SU-DHL-6 (cell line): ENCODE measurements around the gene SLC26A2.

Source experiments
- H2AFZ ChIP-seq: fragments of 200-600 bp; sonication (generic); 2 replicates; pipeline ENCODE4 v1.6.1; 2014; ENCODE audit warnings: low read depth, mild to moderate bottlenecking, moderate library complexity, mixed read lengths, antibody characterized with exemption, low read length; ENCODE audit not compliant: severe bottlenecking
- H3F3A ChIP-seq: fragments of 200-600 bp; shearing (Covaris generic); 2 replicates; pipeline ENCODE4 v1.6.0; 2016; ENCODE audit warnings: antibody characterized with exemption, mild to moderate bottlenecking; ENCODE audit not compliant: insufficient read depth
- H3K27ac ChIP-seq: fragments of 200-600 bp; sonication (generic); 2 replicates; pipeline ENCODE4 v1.5.1; 2016; ENCODE audit warnings: low read depth, mild to moderate bottlenecking, low read length, moderate library complexity, mixed read lengths
- H3K27me3 ChIP-seq: fragments of 200-600 bp; sonication (generic), shearing (Covaris generic); 2 replicates; pipeline ENCODE4 v1.6.0; 2014; ENCODE audit warnings: mild to moderate bottlenecking, low read length
- H3K36me3 ChIP-seq: fragments of 200-600 bp; sonication (generic); 2 replicates; pipeline ENCODE4 v1.6.1; 2014; ENCODE audit warnings: mild to moderate bottlenecking, low read length, mixed read lengths
- H3K4me2 ChIP-seq: fragments of 300-600, 200-600 bp; shearing (Covaris generic), sonication (generic); 2 replicates; pipeline ENCODE4 v1.6.0; 2014; ENCODE audit warnings: low read length, low read depth, mild to moderate bottlenecking; ENCODE audit not compliant: poor library complexity, severe bottlenecking
- H3K4me3 ChIP-seq: fragments of 200-600 bp; sonication (generic); 2 replicates; pipeline ENCODE4 v1.5.1; 2014; ENCODE audit warnings: antibody characterized with exemption, low read length, mild to moderate bottlenecking, mixed read lengths; ENCODE audit not compliant: insufficient read depth, poor library complexity, severe bottlenecking
- H3K79me2 ChIP-seq: fragments of 200-600 bp; sonication (generic); 2 replicates; pipeline ENCODE4 v1.6.1; 2014; ENCODE audit warnings: mild to moderate bottlenecking, low read length, moderate library complexity; ENCODE audit not compliant: insufficient read depth
- H3K9ac ChIP-seq: fragments of 200-600 bp; sonication (generic); 2 replicates; pipeline ENCODE4 v1.7.0; 2014; ENCODE audit warnings: mild to moderate bottlenecking, low read length
- H3K9me2 ChIP-seq: fragments of 200-600 bp; sonication (generic); replicated peaks from 2 replicates; pipeline ENCODE4 v1.6.1; 2014; ENCODE audit warnings: low read length; ENCODE audit not compliant: insufficient read depth
- H3K9me3 ChIP-seq: fragments of 200-600 bp; sonication (generic); 2 replicates; pipeline ENCODE4 v1.6.1; 2014; ENCODE audit warnings: low read length, mixed read lengths; ENCODE audit not compliant: insufficient read depth
- H4K20me1 ChIP-seq: fragments of 200-600 bp; sonication (generic); 2 replicates; pipeline ENCODE4 v1.6.1; 2014; ENCODE audit warnings: low read depth, mild to moderate bottlenecking, antibody characterized with exemption, low read length, moderate library complexity, mixed read lengths
- CTCF ChIP-seq: fragments of 200-600 bp; sonication (generic); IDR thresholded peaks from one replicate; pipeline ENCODE4 v1.5.1; 2017; ENCODE audit warnings: antibody characterized with exemption, mild to moderate bottlenecking, low read length, moderate library complexity; ENCODE audit not compliant: insufficient read depth, poor library complexity, severe bottlenecking
- EZH2phosphoT487 ChIP-seq: fragments of 200-600 bp; sonication (generic), shearing (Covaris generic); conservative IDR thresholded peaks from 2 replicates; pipeline ENCODE4 v1.6.1; 2018; ENCODE audit warnings: mild to moderate bottlenecking, antibody characterized with exemption, low read length, moderate library complexity, mixed read lengths

SLC26A2 gene

GRCh38 chr5:149956685-149957084, 3.9 kb upstream of the SLC26A2 start:
- no peaks in the 10 kb centered on the region for H3K79me2 ChIP-seq
- H3K36me3 ChIP-seq: no peaks in the 10 kb centered on the region
- no peaks in the 10 kb centered on the region for H4K20me1 ChIP-seq
- no peaks in the 10 kb centered on the region for H3K27me3 ChIP-seq
- H3K9me2 ChIP-seq: no peaks in the 10 kb centered on the region
- H2AFZ ChIP-seq: no peak overlapping the region
- no peak overlapping the region for H3K27ac ChIP-seq
- TF ChIP-seq EZH2phosphoT487: no peak
- TF ChIP-seq CTCF: no peak
- H3K4me2 ChIP-seq: no peak overlapping the region
- H3F3A ChIP-seq: peaks cover 13% of the 10 kb centered on the region
- no peak overlapping the region for H3K9ac ChIP-seq
- H3K4me3 ChIP-seq: no peak overlapping the region
- H3K9me3 ChIP-seq: no peaks in the 10 kb centered on the region

GRCh38 chr5:149957855-149958254, 2.7 kb upstream of the SLC26A2 start:
- TF ChIP-seq EZH2phosphoT487 (no peak), CTCF (no peak)
- H3K79me2 ChIP-seq: no peaks in the 10 kb centered on the region
- H3K9me2 ChIP-seq: no peaks in the 10 kb centered on the region
- H2AFZ ChIP-seq: no peak overlapping the region
- no peaks in the 10 kb centered on the region for H4K20me1 ChIP-seq
- no peak overlapping the region for H3K27ac ChIP-seq
- peaks cover 18% of the 10 kb centered on the region for H3F3A ChIP-seq
- H3K9me3 ChIP-seq: no peaks in the 10 kb centered on the region
- no peak overlapping the region for H3K4me3 ChIP-seq
- H3K27me3 ChIP-seq: no peaks in the 10 kb centered on the region
- no peaks in the 10 kb centered on the region for H3K36me3 ChIP-seq
- H3K9ac ChIP-seq: no peak overlapping the region
- H3K4me2 ChIP-seq: no peak overlapping the region

- Histone ChIP-seq H3K36me3 (no peaks in the 10 kb centered on the region), H3F3A (peaks cover 18% of the 10 kb centered on the region), H3K27ac (peak overlapping the region; percentile 39), H3K9ac (peak overlapping the region; percentile 69), H2AFZ (peak overlapping the region; percentile 66), H3K9me2 (no peaks in the 10 kb centered on the region), H3K4me3 (peak overlapping the region; percentile 69), H3K4me2 (peak overlapping the region; percentile 85), H3K79me2 (no peaks in the 10 kb centered on the region), H4K20me1 (no peaks in the 10 kb centered on the region), H3K9me3 (no peaks in the 10 kb centered on the region), H3K27me3 (no peaks in the 10 kb centered on the region)
- TF ChIP-seq EZH2phosphoT487: no peak
- TF ChIP-seq CTCF: peak; percentile 85
Measured at GRCh38 chr5:149959406-149960236, 937 bp upstream of the SLC26A2 start.
